Muscle layer of duodenum (tissue), 2 donors: Measurements from ENCODE around the gene PPM1H.

ENCODE experiments used
- H3K27ac ChIP-seq: one replicate; pipeline ENCODE4 v1.7.0; 2013; ENCODE audit warnings: mild to moderate bottlenecking, low read length
- H3K27me3 ChIP-seq: one replicate; pipeline ENCODE4 v1.7.0; 2013; ENCODE audit warnings: low read depth, mild to moderate bottlenecking, control low read depth, low read length
- H3K36me3 ChIP-seq, 2 donors: one replicate each; pipeline ENCODE4 v1.7.0; 2013; ENCODE audit warnings: low read length in 2 of 2, control low read depth in 1 of 2, mild to moderate bottlenecking in 1 of 2; ENCODE audit not compliant: insufficient read depth in 2 of 2, control insufficient read depth in 1 of 2
- H3K4me1 ChIP-seq, 2 donors: one replicate each; pipeline ENCODE4 v1.7.0; 2013; ENCODE audit warnings: low read length in 2 of 2, mild to moderate bottlenecking in 2 of 2, control low read depth in 1 of 2, moderate library complexity in 1 of 2; ENCODE audit not compliant: insufficient read depth in 2 of 2, control insufficient read depth in 1 of 2
- H3K4me3 ChIP-seq, 2 donors: one replicate each; pipeline ENCODE4 v1.7.0; 2013; ENCODE audit warnings: low read length in 2 of 2, low read depth in 1 of 2, mild to moderate bottlenecking in 1 of 2
- H3K9me3 ChIP-seq, 2 donors: one replicate each; pipeline ENCODE4 v1.7.0; 2013; ENCODE audit warnings: low read length in 2 of 2, control low read depth in 1 of 2, mild to moderate bottlenecking in 1 of 2; ENCODE audit not compliant: control insufficient read depth in 1 of 2
- donor health status: healthy.

PPM1H gene

GRCh38 chr12:62772416-62772955, 162.5 kb downstream of the PPM1H start:
- Histone ChIP-seq H3K36me3 (no peaks in the 10 kb centered on the region), H3K9me3 (no peaks in the 10 kb centered on the region), H3K4me3 (no peak overlapping the region), H3K27me3 (no peaks in the 10 kb centered on the region), H3K4me1 (no peaks in the 10 kb centered on the region), H3K27ac (no peak overlapping the region)

DNA sequence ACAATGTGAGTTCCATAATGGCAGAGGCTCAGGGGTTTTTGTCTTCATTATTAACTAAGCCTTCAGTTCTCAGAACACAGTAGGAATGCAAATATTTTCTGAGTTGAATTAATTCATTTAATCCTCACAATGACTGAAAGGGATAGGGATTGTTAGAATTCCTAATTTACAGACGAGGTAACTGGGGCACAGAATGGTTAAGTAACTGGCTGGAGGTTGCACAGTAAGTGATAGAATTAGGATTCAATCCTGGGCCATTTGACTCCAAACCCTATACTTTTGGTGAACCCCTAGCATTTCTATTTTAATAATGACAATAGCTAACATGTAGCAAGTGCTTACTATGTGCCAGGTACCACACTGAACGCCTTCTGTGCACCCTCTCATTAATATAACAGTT, 163.1 kb downstream of the PPM1H start:
- Histone ChIP-seq H3K4me1 (no peaks in the 10 kb centered on the region), H3K4me3 (no peak overlapping the region), H3K27ac (no peak overlapping the region), H3K9me3 (no peaks in the 10 kb centered on the region), H3K36me3 (no peaks in the 10 kb centered on the region), H3K27me3 (no peaks in the 10 kb centered on the region)

DNA sequence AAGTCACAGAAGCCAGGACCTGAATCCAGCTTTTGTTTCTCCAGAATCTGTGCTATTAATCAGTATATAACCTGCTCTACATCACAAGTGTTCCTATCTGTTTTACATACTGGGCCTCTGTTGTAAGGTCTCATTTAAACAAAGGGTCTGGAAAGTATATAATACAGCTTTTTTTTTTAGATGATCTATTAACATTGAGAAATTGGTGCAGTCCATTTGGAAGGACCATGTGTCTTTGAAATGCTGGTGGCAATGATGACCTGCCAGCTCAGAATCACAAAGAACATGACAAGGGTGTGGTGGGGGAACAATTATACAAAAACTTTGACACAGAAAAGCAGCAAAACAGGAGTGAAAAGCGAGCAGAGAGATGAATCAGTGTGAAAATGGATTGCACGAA, 164.6 kb downstream of the PPM1H start:
- Histone ChIP-seq H3K9me3 (no peaks in the 10 kb centered on the region), H3K4me3 (no peak overlapping the region), H3K27me3 (no peaks in the 10 kb centered on the region), H3K36me3 (no peaks in the 10 kb centered on the region), H3K4me1 (no peaks in the 10 kb centered on the region), H3K27ac (no peak overlapping the region)

DNA sequence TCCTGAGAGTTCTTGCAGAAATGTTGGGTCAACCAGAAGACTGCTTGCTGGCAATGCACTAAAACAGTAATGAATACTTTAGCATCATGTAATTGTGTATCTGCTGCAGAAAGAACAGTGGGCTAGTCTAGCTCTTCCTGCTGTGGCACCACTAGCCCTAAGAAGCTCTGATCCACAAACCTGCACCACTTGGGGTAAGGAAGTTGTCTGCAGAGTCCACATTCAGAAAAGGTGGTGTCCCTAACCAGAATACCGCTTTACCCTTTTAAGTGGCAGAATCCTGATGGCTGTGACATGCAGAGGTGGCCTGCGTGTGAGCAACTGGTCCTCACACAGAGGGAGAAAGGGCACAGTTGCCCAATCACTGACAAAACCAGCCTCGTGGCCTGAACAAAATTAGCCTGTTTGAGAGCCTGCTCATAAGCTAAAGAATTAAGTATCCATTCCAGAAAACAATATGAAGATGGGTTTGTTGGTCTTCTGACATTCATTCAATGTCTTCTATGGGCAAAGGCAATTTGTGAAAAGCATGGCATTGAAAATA, 165.8 kb downstream of the PPM1H start:
- H3K4me1 ChIP-seq = no peaks in the 10 kb centered on the region
- H3K4me3 ChIP-seq = no peak overlapping the region
- no peak overlapping the region for H3K27ac ChIP-seq
- no peaks in the 10 kb centered on the region for H3K27me3 ChIP-seq
- H3K9me3 ChIP-seq = no peaks in the 10 kb centered on the region
- no peaks in the 10 kb centered on the region for H3K36me3 ChIP-seq

DNA sequence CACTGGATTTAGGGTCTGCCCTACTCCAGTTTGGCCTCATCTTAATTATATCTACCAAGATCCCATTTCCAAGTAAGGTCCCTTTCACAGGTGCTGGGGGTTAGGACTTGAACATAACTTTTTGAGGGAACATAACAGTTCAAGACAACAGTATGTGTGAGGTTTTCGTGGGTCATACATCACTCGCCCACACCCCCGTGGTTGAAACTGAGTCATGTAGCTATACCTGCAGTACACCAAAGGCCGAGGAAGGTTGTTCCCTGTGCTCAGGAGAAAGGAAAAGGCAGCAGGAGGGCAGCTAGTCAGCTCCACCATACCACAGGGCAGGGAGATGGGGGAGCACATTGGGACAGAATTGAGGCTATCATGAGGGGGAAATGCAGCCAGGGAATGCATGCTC, 167.0 kb downstream of the PPM1H start:
- Histone ChIP-seq H3K27ac (no peak overlapping the region), H3K27me3 (no peaks in the 10 kb centered on the region), H3K9me3 (no peaks in the 10 kb centered on the region), H3K36me3 (no peaks in the 10 kb centered on the region), H3K4me1 (peaks cover 0 to 5% of the 10 kb centered on the region in 2 donors), H3K4me3 (no peak overlapping the region)

- H3K4me3 ChIP-seq = no peak overlapping the region
- no peaks in the 10 kb centered on the region for H3K9me3 ChIP-seq
- no peaks in the 10 kb centered on the region for H3K27me3 ChIP-seq
- H3K27ac ChIP-seq = no peak overlapping the region
- peaks cover 0 to 5% of the 10 kb centered on the region in 2 donors for H3K4me1 ChIP-seq
- no peaks in the 10 kb centered on the region for H3K36me3 ChIP-seq
These were observed 167.5 kb downstream of the PPM1H start for GRCh38 chr12:62767496-62767895.

DNA sequence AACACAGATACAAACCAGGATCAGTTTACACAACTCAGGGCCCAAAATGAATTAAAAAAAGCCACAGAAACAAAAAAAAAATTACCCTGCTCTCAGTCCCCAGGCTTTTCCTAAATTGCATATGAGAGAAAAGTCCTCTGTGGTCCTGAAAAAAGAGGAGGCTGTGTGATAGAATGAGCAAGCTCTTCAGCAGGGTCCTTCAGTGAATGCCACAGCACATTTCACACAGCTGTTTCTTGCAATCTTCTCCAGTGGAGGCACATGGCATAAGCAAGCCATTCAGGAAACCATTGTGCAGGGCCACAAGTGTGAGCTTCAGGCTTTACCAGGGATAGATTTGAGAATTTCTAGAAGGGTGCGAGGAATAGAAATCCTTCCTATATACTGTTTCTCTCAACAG, 168.5 kb downstream of the PPM1H start:
- H3K9me3 ChIP-seq = no peaks in the 10 kb centered on the region
- no peak overlapping the region for H3K4me3 ChIP-seq
- no peak overlapping the region for H3K27ac ChIP-seq
- H3K36me3 ChIP-seq = no peaks in the 10 kb centered on the region
- no peaks in the 10 kb centered on the region for H3K27me3 ChIP-seq
- peaks cover 0 to 5% of the 10 kb centered on the region in 2 donors for H3K4me1 ChIP-seq

DNA sequence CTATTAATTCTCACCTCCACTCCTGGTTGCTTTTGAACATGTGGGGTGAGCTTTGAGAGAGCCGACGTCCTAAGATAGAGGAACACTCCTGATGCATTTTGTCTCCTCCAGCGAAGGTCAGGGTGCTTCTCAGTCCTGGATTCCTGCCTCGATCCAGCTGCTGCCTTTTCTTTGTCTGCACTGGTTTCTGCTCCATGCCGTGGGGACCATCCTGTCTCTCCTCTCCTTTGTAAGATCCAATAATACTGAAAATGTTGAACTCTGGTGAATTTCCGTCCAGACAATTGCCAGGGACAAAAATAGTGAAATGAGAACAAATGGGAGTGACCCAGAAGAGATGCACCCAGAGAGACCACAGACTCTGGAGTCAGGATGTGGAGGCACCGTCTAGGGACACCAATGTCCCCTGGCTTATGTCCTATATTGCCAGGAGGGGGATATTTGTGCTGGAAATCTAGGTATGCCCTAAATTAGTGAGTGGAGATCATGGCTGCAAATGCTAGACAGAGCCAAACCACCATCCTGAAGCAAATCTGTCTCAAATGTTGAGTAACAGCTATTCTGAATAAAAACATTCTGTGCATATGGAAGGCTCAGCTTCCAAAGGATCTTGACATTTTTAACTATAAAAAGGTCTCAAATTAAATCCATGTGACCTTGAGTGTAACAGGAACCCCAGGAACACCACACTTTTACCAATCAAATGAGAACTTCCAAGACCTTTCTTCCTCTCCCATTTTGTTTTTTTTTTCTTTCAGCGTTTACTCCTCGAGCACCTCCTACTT, 170.9 kb downstream of the PPM1H start:
- no peak overlapping the region for H3K4me3 ChIP-seq
- no peaks in the 10 kb centered on the region for H3K9me3 ChIP-seq
- no peak overlapping the region for H3K27ac ChIP-seq
- no peaks in the 10 kb centered on the region for H3K27me3 ChIP-seq
- H3K4me1 ChIP-seq = peaks cover 0 to 5% of the 10 kb centered on the region in 2 donors
- H3K36me3 ChIP-seq = no peaks in the 10 kb centered on the region

GRCh38 chr12:62763312-62763711, 171.6 kb downstream of the PPM1H start:
- H3K9me3 ChIP-seq = no peaks in the 10 kb centered on the region
- H3K27me3 ChIP-seq = no peaks in the 10 kb centered on the region
- no peaks in the 10 kb centered on the region for H3K36me3 ChIP-seq
- H3K4me3 ChIP-seq = no peak overlapping the region
- peaks cover 0 to 5% of the 10 kb centered on the region in 2 donors for H3K4me1 ChIP-seq
- no peak overlapping the region for H3K27ac ChIP-seq

DNA sequence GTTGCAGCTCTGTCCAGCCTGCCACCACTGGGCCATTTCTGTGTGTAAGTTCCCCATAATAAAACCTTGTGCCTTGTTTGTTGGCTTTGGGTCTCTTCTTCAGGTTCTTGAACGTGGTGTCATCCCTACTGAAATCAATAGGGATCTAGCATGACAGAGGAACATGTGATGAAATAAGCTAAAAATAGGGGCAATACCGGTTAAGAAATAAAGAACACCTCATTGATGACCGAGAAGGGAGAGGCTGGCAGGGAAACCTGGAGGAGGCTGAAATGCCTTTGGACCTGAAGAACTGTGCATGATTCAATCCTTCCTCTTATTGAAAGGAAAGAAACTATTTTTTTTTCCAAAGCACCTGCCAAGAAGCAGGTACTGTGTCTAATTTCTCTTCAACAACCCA, 172.3 kb downstream of the PPM1H start:
- peaks cover 0 to 5% of the 10 kb centered on the region in 2 donors for H3K4me1 ChIP-seq
- no peaks in the 10 kb centered on the region for H3K36me3 ChIP-seq
- no peak overlapping the region for H3K27ac ChIP-seq
- no peaks in the 10 kb centered on the region for H3K9me3 ChIP-seq
- H3K4me3 ChIP-seq = no peak overlapping the region
- no peaks in the 10 kb centered on the region for H3K27me3 ChIP-seq

DNA sequence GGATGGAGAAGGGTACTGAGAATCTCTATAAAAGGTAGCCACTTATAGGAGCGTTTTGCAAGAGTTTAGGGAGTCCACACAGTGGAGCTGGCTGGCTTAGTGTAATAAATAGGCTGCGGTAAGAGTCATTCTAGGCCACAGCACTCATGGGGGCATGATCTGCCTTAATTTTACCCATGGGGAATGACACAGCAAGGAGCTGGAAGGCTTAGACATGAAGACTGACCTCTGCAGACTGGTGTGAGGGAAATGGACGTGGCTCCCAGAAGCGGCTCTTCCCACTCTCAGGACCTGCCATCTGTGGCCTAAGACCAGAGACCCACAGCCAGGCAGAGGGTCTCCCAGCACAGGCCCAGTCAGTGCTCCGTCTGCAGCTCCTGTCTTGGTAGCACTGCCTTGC, 173.3 kb downstream of the PPM1H start:
- Histone ChIP-seq H3K36me3 (no peaks in the 10 kb centered on the region), H3K4me3 (no peak overlapping the region), H3K27me3 (no peaks in the 10 kb centered on the region), H3K27ac (no peak overlapping the region), H3K4me1 (peaks cover 0 to 5% of the 10 kb centered on the region in 2 donors), H3K9me3 (no peaks in the 10 kb centered on the region)
